Islet of Langerhans (tissue), 1 donor: ENCODE measurements around the gene PRKCE.
A peak's percentile ranks its signal among the peaks of the same experiment; 100 is the strongest.
"Not testable (repeated sequence)": the region's sequence is repeated elsewhere in the genome, so short reads cannot be mapped to it uniquely, and the experiment has no call there.

Experiments
- FAIRE-seq: peaks from one replicate; lab custom pipeline; 2011; peaks lifted over from hg19 to GRCh38; lab: Jason Lieb, UNC

Gene PRKCE

DNA sequence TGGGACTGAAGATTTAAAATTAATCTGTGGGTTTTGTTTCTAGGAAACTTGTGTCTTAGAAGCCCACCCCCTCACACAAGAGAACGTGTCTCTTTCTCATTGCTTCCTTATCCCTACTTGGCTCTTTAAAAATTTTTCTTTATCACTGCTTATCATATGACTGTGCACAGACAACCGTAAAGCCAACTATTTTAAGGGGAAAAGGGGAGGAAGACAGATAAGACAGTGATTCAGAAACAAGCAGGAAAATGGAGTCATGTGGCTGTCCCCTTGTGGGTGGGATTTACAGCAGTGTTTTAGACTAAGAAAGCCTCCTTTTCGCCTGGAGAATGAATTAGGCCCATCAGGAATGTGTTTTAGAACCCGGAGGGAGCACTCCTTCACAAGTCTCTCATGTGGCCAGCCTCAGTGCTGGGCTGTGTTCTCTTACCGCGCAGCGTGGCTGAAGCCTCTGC lies 17.6 kb downstream of the PRKCE start:
- FAIRE-seq, result no peak

DNA sequence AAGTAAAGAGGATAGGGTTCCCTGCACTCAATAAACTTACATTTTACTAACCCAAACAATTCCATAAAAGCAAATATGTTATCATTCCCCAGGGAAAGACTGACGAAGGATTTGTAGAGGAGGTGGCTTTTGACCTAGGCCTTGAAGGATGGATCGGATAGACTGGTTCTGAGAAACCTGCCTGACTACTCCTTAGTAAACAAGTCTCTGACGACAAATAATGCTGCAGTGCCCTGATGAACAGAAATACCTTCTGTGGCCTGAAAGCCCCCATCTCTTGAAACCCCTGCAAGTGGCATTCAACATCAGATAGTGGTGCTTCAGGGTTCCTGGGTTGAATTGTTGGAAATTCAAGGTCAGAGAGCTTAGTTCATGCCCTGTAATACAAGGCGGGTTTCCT lies 19.2 kb downstream of the PRKCE start:
- FAIRE-seq, result no peak

DNA sequence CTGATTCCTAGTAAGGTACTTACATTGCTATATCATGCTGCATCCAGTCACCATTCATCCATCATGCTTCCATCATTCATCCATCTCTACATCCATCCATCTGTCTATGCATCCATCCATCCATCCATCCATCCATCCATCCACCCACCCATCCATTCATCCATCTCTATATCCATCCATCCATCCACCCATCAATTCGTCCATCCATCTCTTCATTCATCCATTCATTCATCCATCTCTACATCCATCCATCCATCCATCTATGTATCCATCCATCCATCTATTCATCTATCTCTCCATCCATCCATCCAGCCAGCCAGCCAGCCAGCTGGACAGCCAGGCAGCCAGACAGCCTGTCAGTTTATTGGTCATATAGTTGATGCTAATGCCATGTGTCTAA lies 20.7 kb downstream of the PRKCE start:
- FAIRE-seq, result no peak

GRCh38 chr2:45674035-45674816 lies 22.8 kb downstream of the PRKCE start:
- FAIRE-seq, result no peak

GRCh38 chr2:45675263-45675812 lies 23.9 kb downstream of the PRKCE start:
- peak; percentile 68 for FAIRE-seq

GRCh38 chr2:45676088-45676487 lies 24.6 kb downstream of the PRKCE start:
- FAIRE-seq, result no peak

- FAIRE-seq, result no peak
Observed at GRCh38 chr2:45678791-45679348, 27.4 kb downstream of the PRKCE start.

- FAIRE-seq, result no peak
Observed at GRCh38 chr2:45680351-45680967, 29.0 kb downstream of the PRKCE start.

DNA sequence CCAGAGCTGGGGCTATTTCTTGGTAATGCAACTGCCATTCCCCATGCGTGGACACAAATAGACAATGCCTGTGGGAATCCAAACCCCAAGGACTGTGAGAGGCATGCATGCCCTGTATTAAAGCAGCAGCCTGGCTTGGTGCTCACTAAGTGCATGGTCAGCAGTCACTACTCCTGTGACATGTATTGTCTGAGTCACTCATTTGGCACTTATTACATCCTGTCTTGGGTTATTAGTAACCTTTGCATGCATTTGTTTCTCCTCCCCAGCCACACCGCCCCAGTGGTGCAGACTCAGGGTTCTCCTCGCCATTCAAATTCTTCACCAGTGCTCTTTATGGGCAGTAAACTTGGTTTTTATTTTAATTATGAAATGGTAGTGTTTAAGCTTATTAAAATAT lies 30.2 kb downstream of the PRKCE start:
- FAIRE-seq, result peak; percentile 94

DNA sequence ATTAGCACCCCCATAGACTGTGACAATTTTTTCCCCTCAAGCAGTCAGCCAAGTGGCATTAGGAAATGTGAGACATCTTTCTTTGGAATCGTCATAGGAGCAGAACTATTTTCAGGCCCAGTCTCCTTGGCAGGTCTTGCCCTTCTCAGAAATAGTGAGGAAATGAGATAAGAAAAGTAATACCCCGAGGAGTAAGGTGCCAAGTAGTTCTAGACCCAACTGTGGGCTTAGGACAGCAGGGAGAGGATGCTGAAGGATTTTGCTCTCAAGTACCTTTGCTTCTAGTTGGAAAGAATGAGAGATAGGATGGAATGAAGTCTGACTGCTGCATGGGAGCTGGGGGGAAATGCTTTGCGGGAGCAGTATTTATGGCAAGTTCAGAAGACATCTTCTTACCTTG lies 31.8 kb downstream of the PRKCE start:
- no peak for FAIRE-seq

- FAIRE-seq, result no peak
Observed at GRCh38 chr2:45684756-45685155, 33.3 kb downstream of the PRKCE start.

GRCh38 chr2:45685260-45685659 lies 33.8 kb downstream of the PRKCE start:
- no peak for FAIRE-seq

DNA sequence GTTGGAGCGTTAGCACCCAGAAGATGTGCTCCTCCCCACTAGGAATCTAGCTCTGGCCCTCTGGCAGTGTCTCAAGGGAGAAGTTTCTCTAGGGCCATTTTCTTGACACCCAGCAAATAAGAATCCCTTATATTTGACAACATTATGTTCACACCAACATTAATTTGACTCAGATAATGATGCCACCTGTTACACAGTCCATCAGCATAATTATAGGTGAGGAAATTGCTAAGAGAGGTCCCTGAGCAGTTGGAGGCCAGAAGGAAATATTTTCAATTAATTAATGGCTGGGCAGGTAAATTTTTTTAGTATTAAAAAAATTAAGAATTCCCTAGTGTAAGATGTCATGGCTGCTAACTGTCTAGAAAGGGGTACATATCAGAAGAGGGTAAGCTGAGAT lies 36.5 kb downstream of the PRKCE start:
- no peak for FAIRE-seq

DNA sequence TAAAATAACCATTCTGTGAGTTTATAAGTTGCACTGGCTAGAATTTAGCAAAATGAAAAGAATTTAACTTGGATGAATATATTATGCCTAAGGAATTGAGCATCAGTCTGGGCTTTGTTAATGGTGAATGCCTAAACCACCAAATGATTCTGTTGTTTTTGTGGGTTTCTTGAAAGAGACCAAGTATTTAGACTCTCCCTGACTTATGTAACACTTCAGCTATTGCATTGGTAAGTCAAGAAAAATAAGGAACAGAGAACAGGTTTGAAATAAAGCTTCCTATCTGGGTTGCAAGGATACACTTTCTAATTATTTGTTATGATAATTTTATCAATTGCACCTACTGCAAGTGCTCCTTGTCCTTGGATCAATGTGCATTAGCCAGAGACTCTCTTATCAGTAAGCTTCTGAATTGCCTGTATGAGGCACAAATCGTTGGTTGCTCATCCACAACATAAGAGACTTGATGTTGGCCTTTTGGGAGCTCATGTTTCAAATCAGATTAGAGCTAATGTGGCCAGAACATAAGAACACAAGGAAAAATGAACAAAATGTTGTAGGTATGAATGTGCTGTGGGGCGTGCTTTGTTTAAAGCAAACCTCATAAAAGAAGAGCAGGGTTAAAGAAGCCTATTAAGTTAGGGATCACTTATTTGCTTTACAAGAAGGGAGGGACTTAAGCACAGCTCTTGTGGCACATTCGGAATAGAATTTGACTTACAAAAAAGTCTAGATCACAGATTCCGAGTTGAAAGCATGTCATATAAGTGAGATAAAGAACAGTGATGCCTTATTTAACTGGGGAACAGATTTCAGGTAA lies 37.2 kb downstream of the PRKCE start:
- peak; percentile 17 for FAIRE-seq

- FAIRE-seq, result no peak
Observed at GRCh38 chr2:45690231-45690630, 38.8 kb downstream of the PRKCE start.

- FAIRE-seq, result no peak
Observed at GRCh38 chr2:45691171-45691999, 39.9 kb downstream of the PRKCE start.

DNA sequence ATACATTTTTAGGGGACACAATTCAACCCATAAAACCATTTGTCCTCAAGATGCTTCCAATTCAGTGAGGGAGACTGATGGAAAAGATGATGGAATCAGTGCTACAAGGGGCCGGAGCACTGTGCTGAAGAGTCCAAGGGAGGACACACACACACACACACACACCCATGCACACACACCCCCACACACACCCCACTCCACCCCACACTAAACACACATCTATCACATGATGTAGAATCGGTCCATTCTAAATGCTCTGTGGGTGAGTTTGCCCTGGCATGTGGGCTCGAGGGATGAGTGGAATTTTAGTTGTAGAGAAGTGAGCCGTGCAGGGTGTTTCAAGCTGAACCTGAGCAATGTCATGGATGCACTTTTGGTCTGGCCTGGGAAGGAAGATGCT lies 41.1 kb downstream of the PRKCE start:
- FAIRE-seq, result no peak

- FAIRE-seq, result not testable (repeated sequence)
Observed at GRCh38 chr2:45695480-45696007, 44.1 kb downstream of the PRKCE start.

GRCh38 chr2:45696708-45697107 lies 45.2 kb downstream of the PRKCE start:
- FAIRE-seq, result no peak

DNA sequence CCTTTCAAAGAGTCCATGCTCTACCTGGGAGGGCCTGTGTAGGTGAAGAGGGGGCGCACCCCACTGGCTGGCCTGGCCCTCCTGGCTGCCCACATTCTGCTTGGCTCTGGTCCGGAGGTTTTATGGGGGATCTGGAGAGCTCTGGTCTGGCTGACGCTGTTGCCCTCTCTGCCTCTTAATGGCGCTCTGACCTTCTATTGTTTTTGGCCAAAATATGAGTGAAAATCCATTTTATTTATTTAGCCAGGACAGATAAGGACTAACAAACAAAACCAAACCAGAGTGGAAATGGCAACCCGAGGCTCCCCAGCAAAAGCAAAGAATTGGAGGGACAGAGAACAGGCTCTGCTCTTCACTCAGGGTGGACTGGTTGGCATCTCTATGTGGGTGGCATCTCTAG lies 45.7 kb downstream of the PRKCE start:
- FAIRE-seq, result no peak

DNA sequence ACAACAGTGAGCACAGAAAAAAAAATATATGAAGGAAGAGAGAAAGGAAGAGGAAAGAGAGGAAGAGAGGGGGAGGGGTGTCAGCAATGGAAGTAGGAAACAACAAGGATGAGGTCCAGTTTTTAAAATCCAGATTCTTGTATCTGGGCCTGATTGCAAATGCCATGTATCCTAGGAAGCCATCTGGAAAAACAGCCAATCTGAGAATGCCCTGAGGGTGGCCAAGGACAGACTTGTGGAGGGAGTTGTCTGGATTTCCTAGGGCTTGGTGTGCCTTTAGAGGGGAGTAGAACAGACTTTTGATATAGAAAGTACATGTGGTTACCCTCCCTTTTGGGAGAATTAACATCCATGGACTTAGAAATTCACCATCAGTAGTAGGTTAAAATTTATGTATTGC lies 47.1 kb downstream of the PRKCE start:
- no peak for FAIRE-seq
